Activated CD4-positive, alpha-beta T cell treated with anti-CD3 and anti-CD28 coated beads, Interleukin-2, amount 50 U/mL, for 1 hour (primary cell): ENCODE data around the gene ATP8B3.

ENCODE experiments used
- DNase-seq: peaks from one replicate; pipeline ENCODE4 v3.0.0-alpha.2; 2020

ATP8B3 gene, protein sequence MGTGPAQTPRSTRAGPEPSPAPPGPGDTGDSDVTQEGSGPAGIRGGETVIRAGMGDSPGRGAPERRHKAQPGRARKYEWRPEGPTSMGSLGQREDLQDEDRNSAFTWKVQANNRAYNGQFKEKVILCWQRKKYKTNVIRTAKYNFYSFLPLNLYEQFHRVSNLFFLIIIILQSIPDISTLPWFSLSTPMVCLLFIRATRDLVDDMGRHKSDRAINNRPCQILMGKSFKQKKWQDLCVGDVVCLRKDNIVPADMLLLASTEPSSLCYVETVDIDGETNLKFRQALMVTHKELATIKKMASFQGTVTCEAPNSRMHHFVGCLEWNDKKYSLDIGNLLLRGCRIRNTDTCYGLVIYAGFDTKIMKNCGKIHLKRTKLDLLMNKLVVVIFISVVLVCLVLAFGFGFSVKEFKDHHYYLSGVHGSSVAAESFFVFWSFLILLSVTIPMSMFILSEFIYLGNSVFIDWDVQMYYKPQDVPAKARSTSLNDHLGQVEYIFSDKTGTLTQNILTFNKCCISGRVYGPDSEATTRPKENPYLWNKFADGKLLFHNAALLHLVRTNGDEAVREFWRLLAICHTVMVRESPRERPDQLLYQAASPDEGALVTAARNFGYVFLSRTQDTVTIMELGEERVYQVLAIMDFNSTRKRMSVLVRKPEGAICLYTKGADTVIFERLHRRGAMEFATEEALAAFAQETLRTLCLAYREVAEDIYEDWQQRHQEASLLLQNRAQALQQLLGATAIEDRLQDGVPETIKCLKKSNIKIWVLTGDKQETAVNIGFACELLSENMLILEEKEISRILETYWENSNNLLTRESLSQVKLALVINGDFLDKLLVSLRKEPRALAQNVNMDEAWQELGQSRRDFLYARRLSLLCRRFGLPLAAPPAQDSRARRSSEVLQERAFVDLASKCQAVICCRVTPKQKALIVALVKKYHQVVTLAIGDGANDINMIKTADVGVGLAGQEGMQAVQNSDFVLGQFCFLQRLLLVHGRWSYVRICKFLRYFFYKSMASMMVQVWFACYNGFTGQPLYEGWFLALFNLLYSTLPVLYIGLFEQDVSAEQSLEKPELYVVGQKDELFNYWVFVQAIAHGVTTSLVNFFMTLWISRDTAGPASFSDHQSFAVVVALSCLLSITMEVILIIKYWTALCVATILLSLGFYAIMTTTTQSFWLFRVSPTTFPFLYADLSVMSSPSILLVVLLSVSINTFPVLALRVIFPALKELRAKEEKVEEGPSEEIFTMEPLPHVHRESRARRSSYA (N-terminal part only)

GRCh38 chr19:1811942-1812425 is at the start of gene ATP8B3:
ATP8B3 (minus strand) TSS chr19:1812276; CDS start chr19:1811736, 540 bp downstream.
- no peak for DNase-seq

- DNase-seq = no peak
These were observed 49.5 kb upstream of the ATP8B3 start for GRCh38 chr19:1861599-1862031.

DNA sequence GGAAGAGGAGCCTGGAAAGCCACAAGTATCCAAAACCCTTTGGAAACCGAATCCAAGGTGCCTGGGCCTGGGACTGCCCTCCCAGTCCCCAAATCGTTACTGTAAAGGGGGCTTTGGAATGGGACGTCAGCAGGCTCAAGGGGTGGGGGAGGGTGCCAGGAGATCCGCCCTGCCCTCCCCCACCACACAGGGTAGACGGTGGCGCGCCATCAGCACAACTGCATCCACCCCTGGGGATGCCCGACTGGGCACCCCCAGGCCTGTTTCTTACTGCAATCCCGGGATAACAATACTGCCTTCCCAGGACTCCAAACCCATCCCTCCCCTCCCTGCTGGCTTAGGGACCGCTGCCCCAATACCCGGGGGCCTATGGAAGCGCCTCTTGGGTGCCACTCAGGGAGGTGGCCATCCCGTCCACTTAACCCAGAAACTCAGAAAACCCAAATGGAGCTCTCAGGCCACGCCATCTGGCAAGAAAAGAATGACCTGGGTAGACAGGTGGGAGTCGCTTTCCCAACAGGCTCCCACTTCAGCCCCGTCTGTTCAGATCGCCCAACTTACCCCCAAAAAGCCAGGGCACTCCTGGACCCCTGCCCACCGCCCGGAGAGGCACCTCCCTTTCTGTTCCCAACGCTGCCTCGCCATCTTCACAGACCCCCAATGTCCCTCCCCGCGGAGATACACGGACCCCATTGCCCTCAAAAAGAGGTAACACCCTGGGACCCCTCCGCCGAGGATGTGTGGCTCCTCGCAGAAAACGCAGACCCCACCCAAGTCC is 48.9 kb upstream of the ATP8B3 start:
- DNase-seq = no peak

- DNase-seq = peak; percentile 69
These were observed 48.1 kb upstream of the ATP8B3 start for GRCh38 chr19:1860042-1860775.

- no peak for DNase-seq
These were observed 47.3 kb upstream of the ATP8B3 start for GRCh38 chr19:1859331-1859781.

DNA sequence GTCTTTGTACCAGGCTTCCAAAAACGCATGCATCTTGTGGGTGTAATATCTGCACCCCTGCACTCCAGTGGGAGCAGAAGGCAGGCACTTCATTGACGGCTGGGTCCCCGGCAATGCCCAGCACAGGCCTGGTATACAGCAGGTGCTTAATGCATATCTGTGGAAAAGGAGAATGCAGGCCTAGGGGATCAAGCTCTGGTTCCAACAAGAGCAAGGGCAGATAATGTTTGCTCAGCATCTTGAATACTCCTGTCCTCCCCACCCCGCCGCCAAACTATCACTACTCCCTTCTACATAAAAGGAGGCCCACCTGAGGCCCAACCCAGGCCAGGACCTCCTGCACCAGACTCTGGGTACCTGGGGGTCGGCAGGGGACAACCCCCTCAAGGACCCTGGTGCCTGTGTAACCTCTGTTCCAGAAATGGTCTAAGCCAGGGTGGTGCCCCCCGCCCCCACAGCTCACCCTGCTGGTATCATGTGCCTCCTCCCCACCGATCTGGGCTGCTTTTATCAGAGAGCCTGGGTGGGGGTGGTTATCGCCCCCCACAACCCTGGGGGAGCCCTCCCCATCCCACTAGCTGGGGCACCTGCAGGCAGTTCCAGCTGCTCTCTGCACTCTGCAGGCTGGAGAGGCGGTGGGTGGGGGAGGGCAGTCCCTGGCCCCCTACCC is 46.5 kb upstream of the ATP8B3 start:
- DNase-seq = no peak

GRCh38 chr19:1857648-1858326 is 45.7 kb upstream of the ATP8B3 start:
- DNase-seq = no peak

GRCh38 chr19:1856698-1857603 is 44.9 kb upstream of the ATP8B3 start:
- DNase-seq = peak; percentile 33

GRCh38 chr19:1856345-1856697 is 44.2 kb upstream of the ATP8B3 start:
- no peak for DNase-seq

- DNase-seq = no peak
These were observed 43.8 kb upstream of the ATP8B3 start for GRCh38 chr19:1855828-1856255.

- DNase-seq = peak; percentile 74
These were observed 43.2 kb upstream of the ATP8B3 start for GRCh38 chr19:1855040-1855827.

DNA sequence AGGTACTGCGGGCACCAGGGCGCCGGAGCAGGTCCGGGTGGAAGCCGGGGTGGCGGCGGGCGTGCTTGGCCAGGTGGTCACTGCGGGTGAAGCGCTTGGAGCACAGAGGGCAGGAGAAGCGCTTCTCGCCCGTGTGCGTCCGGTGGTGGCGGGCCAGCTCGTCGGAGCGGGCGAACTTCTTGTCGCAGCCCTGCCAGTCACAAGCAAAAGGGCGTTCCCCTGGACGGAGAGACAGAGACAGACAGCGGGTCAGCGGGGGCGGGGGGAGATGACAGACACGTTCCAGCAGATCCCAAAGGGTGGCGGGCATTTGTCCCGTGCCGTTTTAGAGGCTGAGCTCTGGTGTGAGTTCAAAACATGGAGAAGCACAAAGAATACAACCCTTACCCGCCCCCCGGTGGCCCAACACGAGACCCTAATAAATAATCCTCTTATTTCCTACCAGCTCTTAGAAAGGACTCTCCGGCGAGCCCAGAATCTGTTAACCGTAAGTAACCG is 42.5 kb upstream of the ATP8B3 start:
- no peak for DNase-seq

- no peak for DNase-seq
These were observed 42.0 kb upstream of the ATP8B3 start for GRCh38 chr19:1854039-1854541.

DNA sequence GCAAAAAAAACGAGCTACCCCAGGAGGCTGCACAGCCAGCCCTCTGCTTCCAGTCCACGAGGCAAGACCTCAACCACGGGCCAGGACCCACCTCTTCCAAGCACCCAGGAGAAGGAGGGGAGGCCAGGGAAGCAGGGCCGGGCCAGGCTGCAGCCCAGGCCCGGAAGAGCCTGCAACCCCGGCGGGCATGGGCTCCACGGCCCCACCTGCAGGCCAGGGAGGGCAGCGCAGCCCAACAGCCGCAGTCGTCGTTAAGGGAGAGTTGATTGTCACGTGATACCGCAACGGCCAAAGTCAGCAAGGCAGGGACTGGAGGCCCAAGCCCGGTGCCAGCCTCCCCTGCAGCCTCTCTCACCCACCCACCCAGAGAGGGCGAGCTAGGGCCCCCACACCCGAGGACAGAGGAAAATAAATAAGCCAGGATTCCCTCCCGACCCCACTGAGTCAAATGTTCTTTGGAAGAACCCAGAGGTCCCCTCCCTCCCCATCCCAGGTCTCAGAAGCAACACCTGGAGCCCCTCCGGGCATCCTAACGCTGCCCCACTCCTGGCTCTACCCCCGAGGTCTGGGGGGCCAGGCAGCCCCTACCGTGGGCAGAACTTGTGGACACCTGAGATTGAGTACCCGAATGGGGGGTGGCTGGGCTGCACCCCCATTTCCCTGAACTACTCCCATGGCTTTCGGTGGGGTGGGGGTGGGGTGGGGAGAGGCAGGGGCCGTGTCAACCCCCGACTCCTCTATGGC is 41.4 kb upstream of the ATP8B3 start:
- DNase-seq = peak; percentile 79

DNA sequence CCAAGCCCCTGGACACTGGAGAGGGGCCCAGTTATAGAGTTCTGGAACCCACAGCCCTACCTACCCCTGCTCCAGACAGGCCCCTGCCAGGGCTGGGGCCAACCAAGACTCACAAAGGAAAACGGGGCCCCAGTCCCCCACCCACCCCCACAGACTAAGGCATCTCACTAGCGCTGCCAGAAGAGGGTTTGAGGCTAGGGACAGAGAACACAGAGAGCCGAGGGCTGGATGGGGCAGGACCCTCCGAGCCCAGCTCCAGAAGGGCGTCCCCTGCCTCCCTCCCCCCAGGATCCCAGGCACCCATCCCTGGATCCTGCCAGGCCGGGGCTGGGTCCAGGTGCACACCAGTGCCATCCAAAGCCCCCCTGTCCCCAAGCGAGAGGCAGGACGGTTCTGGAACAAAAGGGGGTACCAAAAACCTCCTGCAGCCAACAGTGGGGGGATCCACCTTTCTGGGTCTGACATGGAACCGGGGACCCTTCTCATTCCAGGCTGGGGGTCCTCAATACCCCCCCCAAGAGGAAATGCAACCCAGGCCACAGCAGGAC is 40.6 kb upstream of the ATP8B3 start:
- DNase-seq = no peak
